ENCODE results near the gene MED20.
A peak's percentile ranks its signal among the peaks of the same experiment; 100 is the strongest.
"Not testable (repeated sequence)": the region's sequence is repeated elsewhere in the genome, so short reads cannot be mapped to it uniquely, and the experiment has no call there.

The MED20 gene

GRCh38 chr6:41920921-41921711 lies at the start of gene MED20, which contains the start of gene BYSL:
MED20 (minus strand) TSS chr6:41921139; CDS start chr6:41921018, 121 bp downstream.
BYSL (plus strand) TSS chr6:41921499; CDS start chr6:41921563, 64 bp downstream.
- DNase-seq (ENCODE audit: low spot score): peak; percentile 96

GRCh38 chr6:41970436-41970846 lies 49.5 kb upstream of the MED20 start:
- DNase-seq (ENCODE audit: low spot score): no peak

GRCh38 chr6:41967312-41968287 lies 46.7 kb upstream of the MED20 start:
- DNase-seq (ENCODE audit: low spot score): no peak

GRCh38 chr6:41966961-41967311 lies 46.0 kb upstream of the MED20 start:
- no peak for DNase-seq (ENCODE audit: low spot score)

GRCh38 chr6:41966214-41966920 lies 45.4 kb upstream of the MED20 start:
- DNase-seq (ENCODE audit: low spot score): no peak

- DNase-seq (ENCODE audit: low spot score): no peak
These were observed 44.7 kb upstream of the MED20 start for GRCh38 chr6:41965429-41966213.

- DNase-seq (ENCODE audit: low spot score): no peak
These were observed 43.4 kb upstream of the MED20 start for GRCh38 chr6:41964201-41964887.

GRCh38 chr6:41963371-41963770 lies 42.4 kb upstream of the MED20 start:
- no peak for DNase-seq (ENCODE audit: low spot score)

GRCh38 chr6:41960028-41960427 lies 39.1 kb upstream of the MED20 start:
- no peak for DNase-seq (ENCODE audit: low spot score)

- no peak for DNase-seq (ENCODE audit: low spot score)
These were observed 37.3 kb upstream of the MED20 start for GRCh38 chr6:41958022-41958856.

- DNase-seq (ENCODE audit: low spot score): no peak
These were observed 36.2 kb upstream of the MED20 start for GRCh38 chr6:41957117-41957516.

GRCh38 chr6:41955412-41955811 lies 34.5 kb upstream of the MED20 start:
- DNase-seq (ENCODE audit: low spot score): no peak

- DNase-seq (ENCODE audit: low spot score): no peak
These were observed 33.7 kb upstream of the MED20 start for GRCh38 chr6:41954668-41955067.

- DNase-seq (ENCODE audit: low spot score): no peak
These were observed 26.8 kb upstream of the MED20 start for GRCh38 chr6:41947581-41948220.

GRCh38 chr6:41943456-41943855 lies 22.5 kb upstream of the MED20 start:
- DNase-seq (ENCODE audit: low spot score): no peak

GRCh38 chr6:41942882-41943281 lies 21.9 kb upstream of the MED20 start:
- not testable (repeated sequence) for DNase-seq (ENCODE audit: low spot score)

- DNase-seq (ENCODE audit: low spot score): no peak
These were observed 21.3 kb upstream of the MED20 start for GRCh38 chr6:41942067-41942851.

- DNase-seq (ENCODE audit: low spot score): peak; percentile 89
These were observed 20.5 kb upstream of the MED20 start, which contains the start of gene CCND3 for GRCh38 chr6:41941280-41942066. CCND3 (minus strand) TSS chr6:41941808; CDS start chr6:41941649, 159 bp downstream.

Measured in germinal center (tissue), 1 donor.